Mesothelial cell of epicardium (in vitro differentiated cells): Measurements from ENCODE around the gene SRRM3. TPM values are rescaled to one million over a fixed set of nuclear protein-coding genes. Genes with fewer than 3 reads are reported as not detected.

Source experiments
- DNase-seq, 2 experiments: peaks; one replicate each; pipeline ENCODE4 v3.0.0; 2021; ENCODE audit warnings: low spot score in 2 of 2; ENCODE audit not compliant: unreplicated experiment in 2 of 2
- H3K27ac Mint-ChIP-seq: 2 replicates; pipeline ENCODE4 v1.8.0; 2021; ENCODE audit warnings: mixed read lengths
- H3K27me3 Mint-ChIP-seq: 2 replicates; pipeline ENCODE4 v1.8.0; 2021; ENCODE audit warnings: low read depth, mixed read lengths
- H3K36me3 Mint-ChIP-seq: 2 replicates; pipeline ENCODE4 v1.8.0; 2021; ENCODE audit warnings: mixed read lengths
- H3K4me1 Mint-ChIP-seq: 2 replicates; pipeline ENCODE4 v1.8.0; 2021; ENCODE audit warnings: mixed read lengths
- H3K4me3 Mint-ChIP-seq: 2 replicates; pipeline ENCODE4 v1.8.0; 2021; ENCODE audit warnings: mild to moderate bottlenecking, moderate library complexity, mixed read lengths
- H3K9me3 Mint-ChIP-seq: 2 replicates; pipeline ENCODE4 v1.8.0; 2021; ENCODE audit warnings: mixed read lengths
- total RNA-seq: library from RNA; stranded (reverse); gene quantifications from 3 replicates; pipeline ENCODE4 v1.2.1, GENCODE V29; 2021
- TF ChIP-seq, protein P1 (sequence below): fragments of 200-600 bp; sonication (generic); IDR thresholded peaks from one replicate; pipeline ENCODE4 v1.5.0; 2021; ENCODE audit warnings: antibody characterized with exemption; ENCODE audit not compliant: unreplicated experiment

SRRM3 gene
- total RNA-seq, 1 donor from 2014 or later: 6.9 TPM

DNA sequence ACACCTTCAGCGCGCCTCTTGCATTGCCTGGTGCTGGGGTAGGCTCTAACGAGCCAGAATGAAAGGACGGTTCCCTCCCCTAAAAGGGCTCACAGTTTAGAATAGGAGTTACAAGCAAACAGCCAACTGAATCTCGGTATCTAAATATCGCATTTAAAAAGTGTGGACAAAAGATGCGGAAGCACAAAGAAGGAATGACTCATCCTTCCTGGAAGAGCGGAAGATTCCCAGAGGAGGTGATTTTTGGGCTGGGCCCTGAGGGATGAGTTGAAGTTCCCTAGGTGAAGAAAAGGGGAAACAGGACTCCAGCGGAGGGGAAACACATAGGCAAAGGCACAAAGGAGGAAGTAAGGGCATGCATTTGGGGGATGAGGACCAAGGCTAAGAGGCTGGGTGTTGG is 29.9 kb downstream of the SRRM3 start:
- Mint-ChIP-seq H3K4me3 (no peak overlapping the region), H3K9me3 (no peaks in the 10 kb centered on the region), H3K4me1 (peaks cover 10% of the 10 kb centered on the region), H3K27me3 (peaks cover 58% of the 10 kb centered on the region), H3K36me3 (no peaks in the 10 kb centered on the region), H3K27ac (no peak overlapping the region)
- DNase-seq: no peak
- TF ChIP-seq, protein P1, sequence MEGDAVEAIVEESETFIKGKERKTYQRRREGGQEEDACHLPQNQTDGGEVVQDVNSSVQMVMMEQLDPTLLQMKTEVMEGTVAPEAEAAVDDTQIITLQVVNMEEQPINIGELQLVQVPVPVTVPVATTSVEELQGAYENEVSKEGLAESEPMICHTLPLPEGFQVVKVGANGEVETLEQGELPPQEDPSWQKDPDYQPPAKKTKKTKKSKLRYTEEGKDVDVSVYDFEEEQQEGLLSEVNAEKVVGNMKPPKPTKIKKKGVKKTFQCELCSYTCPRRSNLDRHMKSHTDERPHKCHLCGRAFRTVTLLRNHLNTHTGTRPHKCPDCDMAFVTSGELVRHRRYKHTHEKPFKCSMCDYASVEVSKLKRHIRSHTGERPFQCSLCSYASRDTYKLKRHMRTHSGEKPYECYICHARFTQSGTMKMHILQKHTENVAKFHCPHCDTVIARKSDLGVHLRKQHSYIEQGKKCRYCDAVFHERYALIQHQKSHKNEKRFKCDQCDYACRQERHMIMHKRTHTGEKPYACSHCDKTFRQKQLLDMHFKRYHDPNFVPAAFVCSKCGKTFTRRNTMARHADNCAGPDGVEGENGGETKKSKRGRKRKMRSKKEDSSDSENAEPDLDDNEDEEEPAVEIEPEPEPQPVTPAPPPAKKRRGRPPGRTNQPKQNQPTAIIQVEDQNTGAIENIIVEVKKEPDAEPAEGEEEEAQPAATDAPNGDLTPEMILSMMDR: no peak

DNA sequence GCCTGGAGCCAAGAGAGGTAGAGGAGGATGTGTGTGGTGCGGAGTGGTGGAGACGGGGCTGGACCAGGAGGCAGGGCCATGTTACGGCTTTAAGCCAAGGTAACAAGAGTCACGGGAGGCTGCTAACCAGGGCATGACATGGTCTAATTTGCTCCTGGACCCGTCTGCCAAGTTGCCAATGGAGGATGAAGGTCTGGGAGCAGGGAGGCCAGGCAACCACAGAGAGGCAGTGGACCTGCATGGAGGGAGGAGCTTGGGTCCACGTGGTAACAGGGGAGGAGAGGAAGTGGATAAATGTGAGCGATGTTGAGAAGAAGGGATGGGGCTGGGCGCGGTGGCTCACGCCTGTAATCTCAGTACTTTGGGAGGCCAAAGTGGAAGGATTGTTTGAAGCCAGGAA is 31.0 kb downstream of the SRRM3 start:
- H3K27ac Mint-ChIP-seq: peak overlapping the region; percentile 13
- H3K27me3 Mint-ChIP-seq: peaks cover 54% of the 10 kb centered on the region
- no peak for DNase-seq
- H3K36me3 Mint-ChIP-seq: no peaks in the 10 kb centered on the region
- TF ChIP-seq, protein P1: no peak
- H3K4me3 Mint-ChIP-seq: no peak overlapping the region
- H3K4me1 Mint-ChIP-seq: peaks cover 15% of the 10 kb centered on the region
- no peaks in the 10 kb centered on the region for H3K9me3 Mint-ChIP-seq

DNA sequence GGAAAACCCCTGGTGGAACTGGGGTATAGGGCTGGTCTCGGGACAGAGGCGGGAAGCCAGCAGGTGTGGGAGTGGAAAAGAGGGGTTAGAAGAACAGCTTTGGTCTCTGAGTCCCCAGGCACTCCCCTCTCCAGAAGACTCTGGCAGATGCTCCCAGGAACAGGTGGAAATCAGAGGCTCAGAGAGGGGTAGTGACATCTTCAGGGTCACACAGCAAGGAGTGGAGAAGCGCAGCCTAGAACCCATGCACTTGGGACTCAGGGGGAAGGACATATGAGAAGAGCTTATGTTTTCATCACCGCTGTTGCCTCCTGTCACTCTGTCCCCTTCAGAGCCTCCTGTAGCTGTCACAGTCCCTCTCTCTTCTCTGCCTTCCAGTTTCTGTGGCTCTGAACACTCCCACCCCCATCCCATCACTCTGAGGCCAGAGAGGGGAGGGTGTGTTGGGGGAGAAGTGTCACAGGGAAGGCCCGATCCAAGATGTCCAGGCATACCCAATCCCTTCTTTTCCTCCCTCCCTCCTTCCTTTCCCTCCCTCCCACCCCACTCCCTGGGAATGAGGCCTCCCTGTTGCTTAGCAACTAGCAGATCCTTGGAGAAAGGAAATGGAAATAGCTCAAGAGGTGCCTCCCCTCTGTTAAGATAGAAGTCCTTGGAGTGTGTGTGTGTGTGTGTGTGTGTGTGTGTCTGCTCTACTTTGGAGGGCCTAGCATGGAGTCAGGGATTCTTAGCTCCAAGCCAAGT is 32.0 kb downstream of the SRRM3 start:
- no peak overlapping the region for H3K27ac Mint-ChIP-seq

DNA sequence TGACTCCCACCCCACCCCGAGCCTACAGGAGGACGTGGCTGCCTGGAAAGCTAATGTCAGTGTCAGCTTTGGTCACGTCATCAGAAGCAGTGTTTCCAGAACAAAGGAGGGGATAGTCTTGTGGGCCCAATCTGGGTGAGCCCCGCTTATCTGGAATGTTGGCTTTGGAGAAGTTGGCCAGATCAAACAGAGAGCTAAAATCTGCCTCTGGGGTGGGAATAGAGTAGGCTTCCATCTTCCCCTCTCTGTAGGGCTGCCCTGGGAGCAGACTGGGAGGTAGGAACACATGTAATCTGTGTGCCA is 32.5 kb downstream of the SRRM3 start:
- H3K4me1 Mint-ChIP-seq: peaks cover 25% of the 10 kb centered on the region
- peaks cover 51% of the 10 kb centered on the region for H3K27me3 Mint-ChIP-seq
- H3K27ac Mint-ChIP-seq: no peak overlapping the region
- no peaks in the 10 kb centered on the region for H3K9me3 Mint-ChIP-seq
- H3K4me3 Mint-ChIP-seq: peak overlapping the region; percentile 46
- TF ChIP-seq, protein P1: no peak
- DNase-seq: no peak
- H3K36me3 Mint-ChIP-seq: no peaks in the 10 kb centered on the region

More for the DNA sequence above, 32.0 kb downstream of the SRRM3 start:
- Mint-ChIP-seq H3K4me3 (no peak overlapping the region), H3K4me1 (peaks cover 25% of the 10 kb centered on the region), H3K36me3 (no peaks in the 10 kb centered on the region), H3K27me3 (peaks cover 55% of the 10 kb centered on the region), H3K9me3 (no peaks in the 10 kb centered on the region)
- TF ChIP-seq, protein P1: no peak
- DNase-seq: no peak

DNA sequence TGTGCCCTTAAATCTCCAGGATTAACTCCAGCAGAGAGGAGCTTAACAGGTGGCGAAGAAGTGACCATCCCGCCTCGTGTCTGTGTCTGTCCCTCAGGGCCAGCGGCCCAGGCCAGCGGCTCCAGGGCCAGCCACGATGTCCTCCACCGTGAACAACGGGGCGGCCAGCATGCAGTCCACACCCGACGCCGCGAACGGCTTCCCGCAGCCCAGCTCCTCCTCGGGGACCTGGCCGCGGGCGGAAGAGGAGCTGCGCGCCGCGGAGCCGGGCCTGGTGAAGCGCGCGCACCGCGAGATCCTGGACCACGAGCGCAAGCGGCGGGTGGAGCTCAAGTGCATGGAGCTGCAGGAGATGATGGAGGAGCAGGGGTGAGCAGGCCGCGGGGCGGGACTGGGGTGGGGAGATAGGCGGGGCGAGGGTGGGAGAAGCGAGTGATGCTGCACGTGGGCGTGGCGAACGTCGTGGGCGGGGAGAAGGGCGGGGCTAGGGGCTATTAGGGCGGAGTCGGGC is 33.3 kb downstream of the SRRM3 start:
- H3K27me3 Mint-ChIP-seq: peaks cover 45% of the 10 kb centered on the region
- TF ChIP-seq, protein P1: no peak
- peaks cover 25% of the 10 kb centered on the region for H3K4me1 Mint-ChIP-seq
- DNase-seq: peak; percentile 69 to 80
- no peaks in the 10 kb centered on the region for H3K36me3 Mint-ChIP-seq
- H3K9me3 Mint-ChIP-seq: no peaks in the 10 kb centered on the region
- peak overlapping the region; percentile 46 for H3K4me3 Mint-ChIP-seq
- H3K27ac Mint-ChIP-seq: no peak overlapping the region
